AG10803 (cell line): ENCODE measurements around the gene MAST3.

Experiments
- DNase-seq: peaks from one replicate; pipeline ENCODE4 v3.0.0; 2010; ENCODE audit warnings: low read depth
- H3K4me3 ChIP-seq: 2 replicates; pipeline ENCODE4 v1.5.1; 2011; ENCODE audit warnings: mild to moderate bottlenecking, low read length, control low read depth
- TF ChIP-seq, protein P1 (sequence below): conservative IDR thresholded peaks from 2 replicates; pipeline ENCODE4 v1.5.1; 2011; ENCODE audit warnings: mild to moderate bottlenecking, low read length, control low read depth, inconsistent platforms

Gene MAST3

DNA sequence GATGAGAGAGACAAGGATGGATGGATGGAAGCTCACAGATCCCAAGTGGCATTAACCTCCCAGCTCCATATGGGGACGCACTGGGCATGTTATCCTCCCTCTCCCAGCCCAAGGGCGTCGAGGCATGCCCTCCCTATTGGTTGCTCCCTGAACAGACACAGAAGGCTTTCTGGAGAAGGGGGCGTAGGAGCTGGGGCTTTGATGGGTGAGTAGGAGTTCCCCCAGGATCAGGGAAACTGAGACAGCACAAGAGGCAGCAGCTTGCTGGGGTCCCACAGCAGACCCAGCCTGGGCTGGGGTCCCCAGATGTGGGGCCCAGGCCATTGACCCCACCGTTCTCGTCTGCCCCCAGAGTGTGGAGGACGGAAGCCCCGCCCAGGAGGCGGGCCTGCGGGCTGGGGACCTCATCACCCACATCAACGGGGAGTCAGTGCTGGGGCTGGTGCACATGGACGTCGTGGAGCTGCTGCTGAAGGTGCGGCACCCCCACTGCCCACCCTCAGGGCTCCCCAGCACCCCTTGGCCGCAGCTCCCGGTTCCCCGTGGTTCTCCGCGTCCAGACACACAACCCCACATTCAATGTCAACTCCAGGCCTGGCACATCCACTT lies 47.9 kb downstream of the MAST3 start:
- TF ChIP-seq, protein P1, sequence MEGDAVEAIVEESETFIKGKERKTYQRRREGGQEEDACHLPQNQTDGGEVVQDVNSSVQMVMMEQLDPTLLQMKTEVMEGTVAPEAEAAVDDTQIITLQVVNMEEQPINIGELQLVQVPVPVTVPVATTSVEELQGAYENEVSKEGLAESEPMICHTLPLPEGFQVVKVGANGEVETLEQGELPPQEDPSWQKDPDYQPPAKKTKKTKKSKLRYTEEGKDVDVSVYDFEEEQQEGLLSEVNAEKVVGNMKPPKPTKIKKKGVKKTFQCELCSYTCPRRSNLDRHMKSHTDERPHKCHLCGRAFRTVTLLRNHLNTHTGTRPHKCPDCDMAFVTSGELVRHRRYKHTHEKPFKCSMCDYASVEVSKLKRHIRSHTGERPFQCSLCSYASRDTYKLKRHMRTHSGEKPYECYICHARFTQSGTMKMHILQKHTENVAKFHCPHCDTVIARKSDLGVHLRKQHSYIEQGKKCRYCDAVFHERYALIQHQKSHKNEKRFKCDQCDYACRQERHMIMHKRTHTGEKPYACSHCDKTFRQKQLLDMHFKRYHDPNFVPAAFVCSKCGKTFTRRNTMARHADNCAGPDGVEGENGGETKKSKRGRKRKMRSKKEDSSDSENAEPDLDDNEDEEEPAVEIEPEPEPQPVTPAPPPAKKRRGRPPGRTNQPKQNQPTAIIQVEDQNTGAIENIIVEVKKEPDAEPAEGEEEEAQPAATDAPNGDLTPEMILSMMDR, result no peak
- no peak overlapping the region for H3K4me3 ChIP-seq
- no peak for DNase-seq

DNA sequence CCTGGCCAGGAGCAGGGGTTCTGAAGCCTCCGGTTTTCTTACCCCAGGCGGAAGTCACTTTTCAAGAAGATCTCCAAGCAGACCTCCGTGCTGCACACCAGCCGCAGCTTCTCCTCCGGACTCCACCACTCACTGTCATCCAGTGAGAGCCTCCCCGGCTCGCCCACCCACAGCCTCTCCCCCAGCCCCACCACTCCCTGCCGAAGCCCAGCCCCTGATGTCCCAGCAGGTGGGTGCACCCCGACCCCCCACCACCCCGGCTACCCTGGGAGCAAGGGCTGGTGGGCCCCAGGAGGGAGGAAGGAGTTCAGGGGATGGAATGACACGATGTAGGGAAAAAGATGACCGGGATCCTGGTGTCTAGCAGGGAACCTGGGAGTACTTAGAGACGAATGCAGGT lies 49.8 kb downstream of the MAST3 start:
- TF ChIP-seq, protein P1, result no peak
- DNase-seq, result no peak
- H3K4me3 ChIP-seq, result no peak overlapping the region

DNA sequence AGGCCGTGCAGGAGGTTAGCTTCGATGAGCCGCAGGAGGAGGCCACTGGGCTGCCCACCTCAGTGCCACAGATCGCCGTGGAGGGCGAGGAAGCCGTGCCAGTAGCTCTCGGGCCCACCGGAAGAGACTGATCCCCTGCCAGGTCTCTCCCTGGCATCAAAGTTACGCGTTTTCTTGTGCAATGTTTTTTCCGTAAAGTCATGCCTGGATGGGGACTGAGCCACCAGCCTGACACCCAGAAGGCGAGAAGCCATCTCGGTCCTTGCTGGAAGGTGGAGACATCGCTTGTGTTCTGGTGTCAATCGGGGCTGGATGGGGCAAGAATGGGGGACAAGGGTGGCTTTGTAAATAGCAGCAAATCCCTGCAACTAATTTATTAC lies 52.0 kb downstream of the MAST3 start:
- H3K4me3 ChIP-seq, result no peak overlapping the region
- DNase-seq, result no peak
- TF ChIP-seq, protein P1, result no peak

DNA sequence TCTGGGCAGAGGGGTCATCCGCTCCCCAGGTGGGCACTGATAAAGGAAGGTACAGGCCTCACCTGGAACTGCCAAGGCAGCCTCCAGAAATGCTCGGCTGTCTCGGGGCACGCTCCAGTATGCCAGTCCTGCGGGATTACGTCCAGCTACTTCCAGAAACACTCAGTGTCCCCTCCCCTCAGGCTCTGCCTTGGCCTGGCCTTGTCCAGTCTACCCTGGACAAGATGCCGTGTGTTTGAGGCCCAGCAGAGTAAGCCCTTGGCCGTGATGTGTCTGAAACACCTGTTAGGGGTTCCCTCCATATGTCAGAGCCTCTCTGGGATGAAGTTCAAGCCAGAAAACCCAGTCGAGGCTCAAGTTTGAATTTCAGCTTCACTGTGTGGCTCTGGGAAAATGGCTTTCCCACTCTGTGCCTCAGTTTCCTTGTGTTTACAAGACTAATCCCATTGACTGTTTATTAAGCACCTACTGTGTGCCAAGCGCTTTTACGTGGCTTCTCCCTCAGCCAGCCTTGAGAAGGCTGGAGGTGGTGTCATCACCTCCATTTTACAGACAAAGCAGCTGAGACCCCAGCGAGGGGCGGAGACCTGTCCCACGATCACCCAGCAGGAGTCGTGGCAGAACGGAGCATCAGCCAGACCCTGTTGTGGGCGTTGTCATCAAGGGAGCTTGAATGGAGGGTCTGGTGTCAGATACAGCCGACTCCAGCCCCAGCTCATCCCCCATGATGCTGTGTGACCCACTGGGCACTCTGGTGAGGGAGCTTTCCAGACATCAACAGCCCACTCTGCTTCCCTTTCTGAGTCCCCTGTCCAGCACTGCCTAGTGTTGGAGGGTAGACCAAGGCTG lies 53.4 kb downstream of the MAST3 start:
- TF ChIP-seq, protein P1, result no peak
- DNase-seq, result no peak
- no peak overlapping the region for H3K4me3 ChIP-seq

DNA sequence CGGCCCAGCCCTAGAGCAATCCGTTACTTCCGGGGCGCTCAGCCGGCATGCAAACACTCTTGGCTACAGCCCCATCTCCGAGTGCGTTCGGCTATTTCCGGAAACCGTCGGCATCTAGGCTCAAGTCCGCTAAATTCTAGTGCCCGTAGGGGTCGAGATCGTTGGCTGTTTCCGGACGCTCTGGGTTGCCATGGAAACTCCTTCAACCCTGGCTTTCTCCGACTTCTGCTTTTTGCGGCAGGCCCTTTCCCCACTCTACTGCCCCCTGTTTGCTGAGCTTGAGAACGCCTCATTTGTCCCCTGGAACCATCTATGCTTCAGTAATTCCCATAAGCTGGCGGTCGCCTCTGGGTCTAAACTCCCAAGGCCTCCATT lies 54.9 kb downstream of the MAST3 start:
- DNase-seq, result peak; percentile 95
- TF ChIP-seq, protein P1, result peak; percentile 71
- peak overlapping the region; percentile 60 for H3K4me3 ChIP-seq

DNA sequence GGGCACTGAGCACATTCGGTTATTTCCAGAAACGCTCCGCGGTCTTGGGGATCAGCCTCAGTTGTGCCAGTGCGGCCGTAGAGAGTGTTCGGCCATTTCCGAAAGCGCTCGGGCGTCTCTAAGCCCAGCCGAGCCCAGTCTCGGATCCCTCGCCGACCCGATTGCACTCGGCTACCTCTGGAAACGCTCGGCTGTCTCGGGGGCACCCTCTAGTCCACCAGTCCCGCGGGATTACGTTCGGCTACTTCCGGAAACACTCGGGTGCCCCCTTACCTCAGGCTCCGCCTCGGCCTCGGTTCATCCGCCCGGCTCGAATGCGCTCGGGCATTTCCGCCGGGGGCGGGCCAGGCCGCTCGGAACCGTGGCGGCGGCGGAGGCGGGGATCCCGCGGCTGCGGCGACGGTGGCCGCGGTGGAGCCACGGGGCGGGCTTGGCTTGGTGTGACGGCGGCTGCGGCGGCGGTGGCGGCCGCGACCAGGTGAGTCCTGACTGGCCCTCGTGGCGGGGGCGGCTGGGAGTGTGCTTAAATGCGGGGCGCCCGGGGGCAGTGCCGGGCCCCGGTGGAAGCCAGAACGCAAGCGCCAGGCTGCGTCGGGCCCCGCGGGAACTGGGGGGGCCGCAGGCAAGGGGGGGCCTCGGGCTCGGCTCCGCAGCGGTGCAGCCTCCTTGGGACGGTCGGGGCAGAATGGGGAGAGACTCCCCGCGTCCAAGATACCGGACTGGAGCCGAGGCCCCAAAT lies 55.4 kb downstream of the MAST3 start, which contains the start of gene PIK3R2:
Gene PIK3R2 (plus strand): TSS at position 347 of the 739 bp plus-strand sequence. CDS start 2,717 bp downstream, outside the sequence.
- TF ChIP-seq, protein P1, result no peak
- peak within 1 kb of the TSS; percentile 89 for H3K4me3 ChIP-seq
- peak; percentile 96 for DNase-seq
